GM21526 (cell line): ENCODE measurements around the gene TSC22D2.

ENCODE experiments used
- ATAC-seq: cut with Tn5 transposase; IDR thresholded peaks from one replicate; pipeline ENCODE4 v1.9.1; 2021; ENCODE audit warnings: moderate library complexity; ENCODE audit not compliant: unreplicated experiment, low FRiP score

Gene TSC22D2

GRCh38 chr3:150444371-150444770 is 36.3 kb downstream of the TSC22D2 start:
- ATAC-seq: no peak

DNA sequence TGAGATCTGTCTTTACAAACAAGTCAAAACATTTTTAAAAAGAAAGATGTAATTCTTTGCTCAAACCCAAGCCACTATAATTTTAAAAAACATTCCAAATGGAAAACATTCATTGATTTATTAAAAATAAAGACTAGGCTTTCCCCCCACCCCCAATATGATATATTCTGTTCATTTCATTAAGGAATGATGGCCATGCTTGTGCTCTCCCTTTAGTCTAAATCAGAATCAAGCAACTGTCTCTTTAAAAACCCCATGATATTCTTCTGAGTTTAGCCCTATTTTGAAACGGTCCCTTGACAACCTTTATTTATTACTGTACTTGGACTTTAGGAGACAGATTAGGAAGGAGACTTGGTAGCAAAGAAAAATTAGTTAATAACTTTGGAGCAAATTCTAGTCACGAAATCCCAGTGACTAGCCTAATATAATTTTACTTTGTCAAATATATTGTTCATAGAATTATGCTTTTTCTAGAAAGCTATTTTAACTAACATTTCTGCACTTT is 38.4 kb downstream of the TSC22D2 start:
- ATAC-seq: no peak

- no peak for ATAC-seq
These were observed 39.0 kb downstream of the TSC22D2 start for GRCh38 chr3:150447084-150447483.

GRCh38 chr3:150447631-150448465 is 39.8 kb downstream of the TSC22D2 start:
- ATAC-seq: no peak

GRCh38 chr3:150449169-150449721 is 41.1 kb downstream of the TSC22D2 start:
- no peak for ATAC-seq

GRCh38 chr3:150450916-150451315 is 42.8 kb downstream of the TSC22D2 start:
- no peak for ATAC-seq

DNA sequence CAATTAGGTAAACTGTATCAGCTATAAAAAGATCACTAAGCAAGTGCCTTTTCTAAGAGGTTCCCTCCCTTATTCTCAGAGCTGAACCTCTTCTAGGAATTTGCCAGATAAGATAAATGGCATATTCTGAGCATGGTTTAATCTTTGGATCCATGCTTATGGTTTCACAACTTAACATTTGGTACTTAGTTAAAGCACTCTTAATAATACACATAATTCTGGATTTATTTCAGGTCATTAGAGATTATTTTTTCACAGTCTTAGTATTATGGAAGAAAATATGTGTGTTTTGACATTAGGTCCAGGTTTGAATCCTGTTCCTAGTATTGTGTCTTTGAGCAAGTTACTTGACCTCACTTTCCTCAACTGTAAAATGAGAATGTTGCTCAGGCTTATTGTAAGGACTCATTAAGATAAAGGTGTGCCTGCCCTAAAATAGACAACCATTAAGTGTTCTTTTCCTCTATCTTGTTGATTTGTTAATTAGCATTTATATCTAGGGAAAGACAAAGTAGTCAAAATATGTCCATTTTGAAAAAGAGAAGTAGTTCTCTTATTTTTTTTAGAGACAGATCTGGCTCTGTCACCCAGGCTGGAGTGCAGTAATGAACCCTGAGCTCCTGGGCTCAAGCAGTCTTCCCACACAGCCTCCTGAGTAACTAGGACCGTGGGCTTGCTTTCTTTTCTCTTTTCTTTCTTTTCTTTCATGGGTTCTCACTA is 43.4 kb downstream of the TSC22D2 start:
- no peak for ATAC-seq

DNA sequence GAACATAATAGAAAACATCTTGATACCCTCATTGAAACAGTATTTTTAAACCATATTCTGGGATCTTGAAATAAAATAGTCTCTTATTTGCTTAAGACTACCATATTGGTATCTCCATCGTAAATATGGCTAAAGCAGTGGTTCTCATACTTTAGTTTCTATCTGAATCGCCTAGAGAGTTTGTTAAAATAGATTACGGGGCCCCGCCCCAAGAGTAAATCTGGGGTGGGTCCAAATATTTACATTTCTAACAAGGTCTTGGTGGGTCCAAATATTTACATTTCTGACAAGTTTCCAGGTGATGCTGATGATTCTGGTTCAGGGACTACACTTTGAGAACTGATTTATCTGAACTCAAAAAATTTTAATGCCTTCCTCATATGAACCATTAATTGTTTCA is 45.3 kb downstream of the TSC22D2 start:
- ATAC-seq: no peak

GRCh38 chr3:150454085-150454484 is 46.0 kb downstream of the TSC22D2 start:
- no peak for ATAC-seq

GRCh38 chr3:150454622-150455021 is 46.5 kb downstream of the TSC22D2 start:
- no peak for ATAC-seq

DNA sequence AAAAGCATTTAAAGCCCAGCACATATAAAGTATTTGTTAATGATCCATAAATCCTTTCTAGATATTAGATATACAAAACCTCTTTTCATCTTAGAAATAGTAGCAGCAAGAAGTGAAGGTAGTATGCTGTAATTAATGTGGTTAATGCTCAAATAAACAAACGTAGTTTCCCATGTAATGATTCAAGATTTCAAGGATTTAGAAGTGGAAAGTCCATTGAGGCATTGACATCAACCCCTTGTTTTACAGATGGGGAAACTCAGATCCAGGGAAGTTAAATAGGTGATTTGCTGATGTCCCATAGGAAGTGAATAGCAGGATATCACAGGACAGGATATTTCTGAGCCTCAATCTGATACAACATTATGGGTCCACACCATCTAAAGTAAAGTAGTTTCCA is 47.2 kb downstream of the TSC22D2 start:
- no peak for ATAC-seq

- ATAC-seq: no peak
These were observed 49.9 kb downstream of the TSC22D2 start for GRCh38 chr3:150458001-150458400.

DNA sequence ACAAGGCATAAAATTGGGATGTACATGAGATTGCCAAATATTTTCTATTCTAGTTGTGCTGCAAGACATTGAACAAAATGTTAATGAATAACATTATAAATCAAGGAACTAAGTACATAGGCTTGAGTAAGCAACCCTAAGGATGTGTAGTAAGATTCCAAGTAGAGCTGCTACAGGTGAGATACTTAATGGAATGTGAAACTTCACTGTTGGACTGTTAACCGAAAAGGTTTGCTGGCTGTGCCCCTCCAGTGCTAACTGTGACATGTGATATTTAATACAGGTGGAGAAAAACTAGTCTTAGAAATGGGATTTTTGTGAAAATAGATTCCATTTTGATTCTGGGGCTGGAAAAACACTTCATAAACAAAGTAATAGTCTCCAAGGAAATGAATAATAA is 52.4 kb downstream of the TSC22D2 start:
- ATAC-seq: no peak

DNA sequence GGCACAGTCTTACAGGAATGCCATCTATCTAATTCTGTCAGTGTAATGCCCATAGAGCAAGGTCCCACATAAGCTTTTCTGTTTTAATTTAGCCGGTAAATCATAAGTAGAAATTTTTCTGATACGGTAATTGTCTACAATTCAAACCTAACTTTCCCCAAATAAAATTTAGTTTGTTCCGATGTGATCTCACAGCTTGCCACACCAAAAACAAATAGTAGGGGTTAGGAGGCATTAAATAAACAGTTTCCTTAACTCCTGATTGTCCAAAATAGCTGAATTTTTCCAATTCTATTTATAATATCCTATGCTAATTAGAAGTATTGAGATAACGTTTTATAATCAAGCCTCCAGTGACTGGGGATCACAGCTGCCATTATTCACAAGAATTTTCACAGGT is 53.3 kb downstream of the TSC22D2 start:
- no peak for ATAC-seq

DNA sequence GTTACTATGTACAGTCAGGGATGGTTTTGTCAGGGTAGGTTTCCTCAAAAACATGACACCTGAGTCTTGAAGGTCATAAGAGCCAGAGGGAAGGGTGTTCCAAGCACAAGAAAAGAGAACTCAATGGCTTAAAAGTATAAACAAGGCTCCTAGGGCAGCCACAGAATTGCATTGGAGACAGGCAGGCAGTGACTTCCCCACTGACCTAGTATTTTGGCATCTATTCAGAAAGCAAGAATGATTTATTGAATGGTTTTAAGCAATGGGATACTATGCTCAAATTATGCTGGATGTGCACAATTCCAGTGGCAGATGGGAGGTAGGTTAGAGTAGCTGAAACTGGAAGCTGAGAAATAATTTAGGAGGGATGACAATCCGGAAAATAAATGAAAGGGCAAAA is 54.0 kb downstream of the TSC22D2 start:
- ATAC-seq: no peak

- ATAC-seq: no peak
These were observed 56.6 kb downstream of the TSC22D2 start for GRCh38 chr3:150464684-150465083.

GRCh38 chr3:150467381-150467780 is 59.3 kb downstream of the TSC22D2 start:
- no peak for ATAC-seq

- ATAC-seq: no peak
These were observed 61.2 kb downstream of the TSC22D2 start for GRCh38 chr3:150469031-150469930.

GRCh38 chr3:150469931-150470740 is 62.0 kb downstream of the TSC22D2 start:
- ATAC-seq: no peak

GRCh38 chr3:150472421-150472820 is 64.3 kb downstream of the TSC22D2 start:
- no peak for ATAC-seq
